Activated CD4-positive, alpha-beta T cell treated with anti-CD3 and anti-CD28 coated beads for 36 hours (primary cell): ENCODE results near the gene POU2F3. TPM values are rescaled to one million over a fixed set of nuclear protein-coding genes. Genes with fewer than 3 reads are reported as not detected.

Experiments used
- ATAC-seq: fragments of 200-7000 bp; cut with Tn5 transposase; one replicate; pipeline ENCODE4 v1.10.0; 2021; ENCODE audit warnings: mild to moderate bottlenecking, moderate library complexity
- CTCF ChIA-PET: fragments of 350-600 bp; sonication (Branson Sonifier 250); formaldehyde crosslinking; loops from one replicate; lab custom pipeline; 2021; ENCODE audit warnings: antibody characterized with exemption; lab: Charles Lee
- POLR2A ChIA-PET: fragments of 350-600 bp; sonication (Branson Sonifier 250); formaldehyde crosslinking; loops from one replicate; lab custom pipeline; 2021; ENCODE audit warnings: antibody characterized with exemption, inconsistent platforms; lab: Charles Lee
- DNase-seq: peaks from one replicate; pipeline ENCODE4 v3.0.0-alpha.2; 2020
- H3K27ac Mint-ChIP-seq: one replicate; pipeline ENCODE4 v1.8.0; 2021; ENCODE audit warnings: mixed read lengths
- H3K27me3 Mint-ChIP-seq: one replicate; pipeline ENCODE4 v1.8.0; 2021; ENCODE audit warnings: mixed read lengths
- H3K36me3 Mint-ChIP-seq: one replicate; pipeline ENCODE4 v1.8.0; 2021; ENCODE audit warnings: low read depth, mixed read lengths
- H3K4me1 Mint-ChIP-seq: one replicate; pipeline ENCODE4 v1.8.0; 2021; ENCODE audit warnings: mixed read lengths
- H3K4me3 Mint-ChIP-seq: one replicate; pipeline ENCODE4 v1.8.0; 2021; ENCODE audit warnings: mild to moderate bottlenecking, moderate library complexity, mixed read lengths
- H3K9me3 Mint-ChIP-seq: one replicate; pipeline ENCODE4 v1.8.0; 2021; ENCODE audit warnings: low read depth, mixed read lengths
- intact Hi-C, 2 experiments: fragments of 100-400 bp; cut with DNase I in 1 of 2; cut with micrococcal nuclease in 1 of 2; formaldehyde crosslinking; loops; one replicate each; pipeline versions ENCODE4 v1.14.2 to v1.15.1; 2022 to 2024; cut with DNase I, micrococcal nuclease
- total RNA-seq, 2 experiments: library from RNA; stranded (reverse); gene quantifications; one replicate each; pipeline ENCODE4 v1.2.3, GENCODE V29; 2021

POU2F3 gene
- total RNA-seq, 2 experiments from 2014 or later, result not detected

DNA sequence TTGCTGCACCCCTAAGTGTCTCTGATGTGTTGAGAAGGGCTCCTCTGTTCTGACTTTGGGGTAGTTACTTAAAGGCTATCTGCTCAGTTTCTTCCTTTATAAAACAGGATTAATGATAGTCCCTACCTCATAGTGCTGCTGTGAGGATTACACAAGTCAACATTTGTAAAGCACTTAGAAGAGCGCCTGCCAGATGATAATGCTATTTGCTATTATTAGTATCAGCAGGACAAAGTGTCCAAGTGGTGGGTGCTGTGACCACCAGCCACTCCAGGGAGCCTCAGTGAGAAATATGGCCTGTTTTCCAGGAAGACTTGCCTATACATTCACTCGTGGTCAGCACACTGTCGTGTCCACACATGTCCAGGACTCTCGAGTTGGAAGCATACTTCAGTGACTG, 16.2 kb downstream of the POU2F3 start:
- POLR2A ChIA-PET, result no interaction called here
- H3K27me3 Mint-ChIP-seq, result peaks cover 68% of the 10 kb centered on the region

GRCh38 chr11:120256779-120257178, 16.8 kb downstream of the POU2F3 start:
- Mint-ChIP-seq H3K27ac (no peak overlapping the region), H3K4me3 (no peak overlapping the region), H3K27me3 (peaks cover 68% of the 10 kb centered on the region), H3K4me1 (no peaks in the 10 kb centered on the region), H3K9me3 (no peaks in the 10 kb centered on the region), H3K36me3 (no peaks in the 10 kb centered on the region)
- ChIA-PET CTCF (interaction anchor here (0.9 to 1.3 kb wide), 2 partner anchors 9 to 19 kb away, joined by 3 to 4 read pairs; no protein-coding TSS in a partner anchor), POLR2A (no interaction called here)
- no peak for DNase-seq
- intact Hi-C loops, result no loop called here
- no peak for ATAC-seq

More for the DNA sequence above, 16.2 kb downstream of the POU2F3 start:
- Mint-ChIP-seq H3K9me3 (no peaks in the 10 kb centered on the region), H3K4me1 (no peaks in the 10 kb centered on the region), H3K27ac (no peak overlapping the region), H3K4me3 (no peak overlapping the region), H3K36me3 (no peaks in the 10 kb centered on the region)
- intact Hi-C loops, result no loop called here
- DNase-seq (no peak), ATAC-seq (no peak)
- CTCF ChIA-PET, result interaction anchor here (0.9 kb wide), 1 partner anchor 46 kb away, joined by 3 read pairs; no protein-coding TSS in a partner anchor

- H3K4me3 Mint-ChIP-seq, result no peak overlapping the region
- ChIA-PET CTCF (interaction anchor here (0.8 to 1.3 kb wide), 3 partner anchors 10 to 20 kb away, joined by 3 to 4 read pairs (median 4); no protein-coding TSS in a partner anchor), POLR2A (no interaction called here)
- no peak for ATAC-seq
- no peaks in the 10 kb centered on the region for H3K4me1 Mint-ChIP-seq
- H3K9me3 Mint-ChIP-seq, result no peaks in the 10 kb centered on the region
- no peak overlapping the region for H3K27ac Mint-ChIP-seq
- intact Hi-C loops, result no loop called here
- H3K27me3 Mint-ChIP-seq, result peaks cover 67% of the 10 kb centered on the region
- no peak for DNase-seq
- no peaks in the 10 kb centered on the region for H3K36me3 Mint-ChIP-seq
Observed at GRCh38 chr11:120257346-120257745, 17.4 kb downstream of the POU2F3 start.

DNA sequence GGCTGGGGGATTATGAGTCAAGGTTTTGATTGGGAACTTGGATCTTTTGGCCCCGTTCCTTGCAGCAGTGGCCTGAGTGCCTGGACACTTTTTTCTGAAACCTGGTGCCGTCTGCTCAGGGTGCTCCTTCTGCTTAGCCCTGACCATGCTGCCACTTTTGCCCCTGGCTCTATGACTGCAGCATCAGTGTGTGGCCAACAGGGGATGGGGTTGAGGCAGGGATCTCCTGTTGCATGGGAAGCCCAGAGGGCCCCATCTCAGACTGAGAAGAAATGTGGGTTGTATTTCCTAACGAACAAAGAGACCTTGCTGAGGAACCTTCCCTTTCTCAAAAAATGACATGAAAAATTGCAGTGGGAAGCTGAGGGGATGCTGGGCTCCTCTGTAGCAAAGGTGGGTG, 18.7 kb downstream of the POU2F3 start:
- Mint-ChIP-seq H3K4me1 (no peaks in the 10 kb centered on the region), H3K27me3 (peaks cover 67% of the 10 kb centered on the region), H3K9me3 (no peaks in the 10 kb centered on the region), H3K4me3 (no peak overlapping the region), H3K36me3 (no peaks in the 10 kb centered on the region), H3K27ac (no peak overlapping the region)
- ChIA-PET POLR2A (interaction anchor here (0.5 kb wide), 1 partner anchor 82 kb away, joined by 4 read pairs; no protein-coding TSS in a partner anchor), CTCF (interaction anchor here (1.0 kb wide), 1 partner anchor 44 kb away, joined by 3 read pairs; no protein-coding TSS in a partner anchor)
- no peak for DNase-seq
- no peak for ATAC-seq
- intact Hi-C loops, result no loop called here

- Mint-ChIP-seq H3K9me3 (no peaks in the 10 kb centered on the region), H3K4me3 (no peak overlapping the region), H3K36me3 (no peaks in the 10 kb centered on the region), H3K27me3 (peaks cover 64% of the 10 kb centered on the region), H3K27ac (no peak overlapping the region), H3K4me1 (no peaks in the 10 kb centered on the region)
- ChIA-PET CTCF (interaction anchor here (1.0 kb wide), 1 partner anchor 44 kb away, joined by 3 read pairs; no protein-coding TSS in a partner anchor), POLR2A (interaction anchor here (0.5 kb wide), 1 partner anchor 81 kb away, joined by 4 read pairs; no protein-coding TSS in a partner anchor)
- no peak for ATAC-seq
- intact Hi-C loops, result no loop called here
- DNase-seq, result no peak
Observed at GRCh38 chr11:120259241-120259640, 19.3 kb downstream of the POU2F3 start.

DNA sequence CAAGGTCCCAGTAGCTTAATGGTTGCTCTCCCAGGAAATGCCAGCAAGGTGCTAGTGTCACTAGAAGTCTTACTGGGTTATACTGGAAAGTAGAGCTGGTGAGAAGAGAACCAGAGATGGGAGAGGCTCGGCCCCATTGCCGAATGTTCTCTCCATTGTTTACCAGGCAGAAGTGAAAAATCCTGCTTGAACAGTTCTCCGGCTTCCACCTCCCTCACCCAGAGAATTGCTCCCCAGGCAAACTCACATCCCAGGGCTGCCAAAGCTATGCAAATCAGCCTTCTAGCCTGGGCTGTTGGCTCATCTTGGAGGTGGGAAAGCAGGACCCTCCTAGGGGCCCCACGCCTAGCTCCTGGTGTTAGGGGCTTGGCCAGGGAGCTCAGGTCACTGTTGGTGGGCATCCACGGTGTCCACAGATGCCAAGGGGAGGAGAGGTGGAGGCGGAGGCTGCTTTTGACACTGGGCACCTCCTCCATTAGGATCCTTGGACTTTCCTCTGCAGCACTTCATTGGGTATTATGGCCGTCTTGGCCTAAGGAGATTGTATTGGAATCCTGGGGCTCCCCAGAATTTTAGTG, 20.1 kb downstream of the POU2F3 start:
- DNase-seq (no peak), ATAC-seq (no peak)
- CTCF ChIA-PET, result no interaction called here
- H3K4me1 Mint-ChIP-seq, result no peaks in the 10 kb centered on the region
- peaks cover 57% of the 10 kb centered on the region for H3K27me3 Mint-ChIP-seq
- no peak overlapping the region for H3K4me3 Mint-ChIP-seq
- POLR2A ChIA-PET, result no interaction called here
- H3K36me3 Mint-ChIP-seq, result no peaks in the 10 kb centered on the region
- intact Hi-C loops, result no loop called here
- no peak overlapping the region for H3K27ac Mint-ChIP-seq
- H3K9me3 Mint-ChIP-seq, result no peaks in the 10 kb centered on the region

GRCh38 chr11:120260616-120261015, 20.7 kb downstream of the POU2F3 start:
- ChIA-PET CTCF (no interaction called here), POLR2A (no interaction called here)
- H3K36me3 Mint-ChIP-seq, result no peaks in the 10 kb centered on the region
- H3K27me3 Mint-ChIP-seq, result peaks cover 55% of the 10 kb centered on the region
- DNase-seq (no peak), ATAC-seq (no peak)
- H3K4me3 Mint-ChIP-seq, result no peak overlapping the region
- no peaks in the 10 kb centered on the region for H3K9me3 Mint-ChIP-seq
- no peak overlapping the region for H3K27ac Mint-ChIP-seq
- H3K4me1 Mint-ChIP-seq, result no peaks in the 10 kb centered on the region
- intact Hi-C loops, result no loop called here

DNA sequence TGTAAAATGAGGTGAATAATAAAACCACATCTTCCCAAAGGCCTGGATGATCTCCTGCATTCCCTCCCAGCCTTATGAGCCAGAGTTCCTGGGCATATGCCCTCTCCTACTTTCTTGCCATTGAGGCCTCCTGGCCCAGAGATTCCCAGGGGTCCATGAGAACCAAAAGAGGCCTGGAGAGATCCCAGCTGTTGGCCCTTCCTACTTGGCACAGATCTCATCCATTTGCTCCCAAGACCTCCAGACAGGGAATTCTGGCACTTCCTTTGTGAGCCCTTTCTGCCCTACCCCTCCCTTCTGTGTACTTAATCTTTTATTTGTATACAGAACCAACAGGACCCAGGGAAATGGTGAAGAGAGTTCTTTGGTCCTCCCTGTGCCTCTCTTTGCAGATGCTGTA, 21.4 kb downstream of the POU2F3 start:
- H3K4me1 Mint-ChIP-seq, result no peaks in the 10 kb centered on the region
- no peaks in the 10 kb centered on the region for H3K9me3 Mint-ChIP-seq
- no peak overlapping the region for H3K27ac Mint-ChIP-seq
- no peaks in the 10 kb centered on the region for H3K36me3 Mint-ChIP-seq
- DNase-seq (no peak), ATAC-seq (no peak)
- peaks cover 55% of the 10 kb centered on the region for H3K27me3 Mint-ChIP-seq
- ChIA-PET CTCF (no interaction called here), POLR2A (no interaction called here)
- intact Hi-C loops, result no loop called here
- no peak overlapping the region for H3K4me3 Mint-ChIP-seq

DNA sequence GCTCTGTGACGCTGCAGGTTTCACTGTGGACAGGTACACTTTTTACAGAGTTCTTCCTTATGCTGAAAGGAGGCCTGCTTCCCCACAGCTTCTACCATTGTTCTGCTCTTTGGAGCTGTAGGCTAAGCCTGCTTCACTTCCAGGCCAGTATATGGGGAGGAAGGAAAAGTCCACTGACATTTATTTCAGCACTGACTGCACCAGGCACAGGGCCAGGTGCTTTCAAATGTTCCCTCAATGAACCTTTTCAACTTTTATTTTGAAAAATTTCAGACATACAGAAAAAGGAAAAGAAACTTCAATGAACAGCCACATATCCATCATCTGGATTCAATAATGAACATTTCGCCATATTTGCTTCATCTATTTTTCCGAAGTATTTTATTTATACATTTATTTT, 22.0 kb downstream of the POU2F3 start:
- ATAC-seq, result no peak
- Mint-ChIP-seq H3K27me3 (peaks cover 55% of the 10 kb centered on the region), H3K9me3 (no peaks in the 10 kb centered on the region), H3K27ac (no peak overlapping the region), H3K4me1 (no peaks in the 10 kb centered on the region), H3K4me3 (no peak overlapping the region), H3K36me3 (no peaks in the 10 kb centered on the region)
- DNase-seq, result no peak
- intact Hi-C loops, result no loop called here
- POLR2A ChIA-PET, result no interaction called here
- CTCF ChIA-PET, result interaction anchor here (0.6 to 2.0 kb wide), 2 partner anchors 12 to 40 kb away, joined by 3 to 4 read pairs; no protein-coding TSS in a partner anchor

DNA sequence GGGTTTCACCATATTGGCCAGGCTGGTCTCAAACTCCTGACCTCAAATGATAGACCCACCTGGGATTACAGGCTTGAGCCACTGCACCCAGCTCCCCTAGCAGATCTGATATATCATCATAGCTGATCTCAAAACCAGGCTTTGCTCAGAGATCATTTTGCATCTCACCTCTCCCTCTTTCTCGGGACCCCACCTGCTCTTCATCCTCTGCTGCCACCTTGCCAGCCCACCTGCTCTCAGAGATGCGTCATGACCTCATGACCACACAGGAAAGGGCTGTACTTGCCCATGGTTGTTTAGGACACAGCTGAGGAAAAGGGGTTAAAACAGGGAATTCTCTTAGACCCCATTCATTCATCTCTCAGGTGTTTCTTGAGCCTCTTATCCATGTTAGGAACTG, 27.4 kb downstream of the POU2F3 start:
- ATAC-seq (no peak), DNase-seq (no peak)
- peaks cover 39% of the 10 kb centered on the region for H3K27me3 Mint-ChIP-seq
- intact Hi-C loops, result no loop called here
- no peaks in the 10 kb centered on the region for H3K36me3 Mint-ChIP-seq
- POLR2A ChIA-PET, result no interaction called here
- CTCF ChIA-PET, result interaction anchor here (0.6 kb wide), 2 partner anchors 13 to 448 kb away, joined by 3 read pairs; no protein-coding TSS in a partner anchor
- no peaks in the 10 kb centered on the region for H3K4me1 Mint-ChIP-seq
- H3K27ac Mint-ChIP-seq, result no peak overlapping the region
- no peak overlapping the region for H3K4me3 Mint-ChIP-seq
- no peaks in the 10 kb centered on the region for H3K9me3 Mint-ChIP-seq

- Mint-ChIP-seq H3K4me1 (no peaks in the 10 kb centered on the region), H3K4me3 (no peak overlapping the region), H3K27ac (no peak overlapping the region), H3K27me3 (peaks cover 36% of the 10 kb centered on the region), H3K9me3 (no peaks in the 10 kb centered on the region), H3K36me3 (no peaks in the 10 kb centered on the region)
- DNase-seq (no peak), ATAC-seq (no peak)
- CTCF ChIA-PET, result interaction anchor here (0.7 to 0.8 kb wide), 2 partner anchors 8 to 34 kb away, joined by 3 read pairs; no protein-coding TSS in a partner anchor
- POLR2A ChIA-PET, result no interaction called here
- intact Hi-C loops, result no loop called here
Observed at GRCh38 chr11:120268686-120269085, 28.7 kb downstream of the POU2F3 start.

DNA sequence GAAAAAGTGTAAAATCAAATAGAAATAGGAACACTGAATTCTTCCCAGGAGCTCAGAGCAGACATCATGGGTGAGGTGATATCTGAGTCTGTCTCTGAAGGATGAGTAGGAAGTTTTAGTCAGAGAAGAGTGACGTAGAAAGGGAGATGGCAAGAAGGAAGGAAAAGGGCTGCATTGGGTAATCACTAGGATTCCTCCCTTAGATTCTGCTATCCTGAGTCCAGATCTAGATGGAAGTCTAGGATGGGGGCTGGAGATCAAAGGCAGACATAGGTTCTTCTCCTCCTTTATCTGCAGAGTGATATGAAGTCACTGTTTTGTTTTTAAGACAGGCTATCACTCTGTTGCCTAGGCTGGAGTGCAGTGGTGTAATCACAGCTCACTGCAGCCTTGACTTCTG, 30.4 kb downstream of the POU2F3 start:
- intact Hi-C loops, result no loop called here
- DNase-seq (no peak), ATAC-seq (no peak)
- Mint-ChIP-seq H3K4me1 (no peaks in the 10 kb centered on the region), H3K36me3 (no peaks in the 10 kb centered on the region), H3K27me3 (peaks cover 43% of the 10 kb centered on the region), H3K9me3 (no peaks in the 10 kb centered on the region), H3K4me3 (no peak overlapping the region), H3K27ac (no peak overlapping the region)
- CTCF ChIA-PET, result interaction anchor here (0.9 to 1.1 kb wide), 2 partner anchors 13 to 33 kb away, joined by 3 to 4 read pairs; no protein-coding TSS in a partner anchor
- POLR2A ChIA-PET, result no interaction called here
